CD4-positive, alpha-beta T cell treated with Interleukin-21 for 1 hour (primary cell): ENCODE results near the gene PTPRO.

Source experiments
- DNase-seq: peaks from one replicate; pipeline ENCODE4 v3.0.0-alpha.2; 2020

PTPRO gene

DNA sequence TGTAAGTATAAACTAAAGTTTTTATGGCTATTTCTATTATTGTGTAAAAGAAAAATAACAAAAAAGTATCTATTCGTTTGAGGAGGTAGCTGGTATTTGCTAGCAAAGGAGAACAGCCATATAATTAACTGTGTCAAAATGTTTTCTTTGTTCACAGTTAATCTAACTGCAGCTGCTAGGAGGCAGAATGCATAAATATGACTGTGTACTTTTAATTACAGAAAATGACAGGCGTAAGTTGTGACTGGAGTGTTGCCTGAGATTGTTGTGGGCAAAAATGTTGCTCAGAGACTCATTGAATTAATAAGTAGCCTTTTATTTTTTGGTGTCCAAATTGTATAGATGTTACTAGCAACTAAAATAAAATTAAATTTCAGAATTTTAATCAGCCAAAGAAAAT lies 33.5 kb downstream of the PTPRO start:
- no peak for DNase-seq

DNA sequence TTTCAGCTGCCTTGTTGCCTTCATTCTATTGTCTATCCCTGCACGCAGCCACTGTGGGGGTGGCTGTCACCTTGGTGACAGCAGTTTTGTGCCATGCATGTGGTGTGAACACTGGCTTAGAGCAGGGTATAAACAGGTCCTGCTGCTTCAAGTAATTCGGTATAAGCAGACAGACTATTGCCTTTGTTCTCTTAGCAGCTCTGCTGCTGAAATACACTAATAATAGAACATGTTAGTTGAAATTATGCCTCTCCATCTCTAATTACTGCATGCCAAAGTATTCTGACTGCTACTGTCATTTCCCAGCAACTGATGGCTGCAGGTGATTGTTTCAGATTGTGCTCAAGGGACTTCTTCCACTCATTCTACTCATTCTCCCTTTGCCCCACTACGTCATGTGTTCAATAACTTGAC lies 34.6 kb downstream of the PTPRO start:
- DNase-seq: no peak

DNA sequence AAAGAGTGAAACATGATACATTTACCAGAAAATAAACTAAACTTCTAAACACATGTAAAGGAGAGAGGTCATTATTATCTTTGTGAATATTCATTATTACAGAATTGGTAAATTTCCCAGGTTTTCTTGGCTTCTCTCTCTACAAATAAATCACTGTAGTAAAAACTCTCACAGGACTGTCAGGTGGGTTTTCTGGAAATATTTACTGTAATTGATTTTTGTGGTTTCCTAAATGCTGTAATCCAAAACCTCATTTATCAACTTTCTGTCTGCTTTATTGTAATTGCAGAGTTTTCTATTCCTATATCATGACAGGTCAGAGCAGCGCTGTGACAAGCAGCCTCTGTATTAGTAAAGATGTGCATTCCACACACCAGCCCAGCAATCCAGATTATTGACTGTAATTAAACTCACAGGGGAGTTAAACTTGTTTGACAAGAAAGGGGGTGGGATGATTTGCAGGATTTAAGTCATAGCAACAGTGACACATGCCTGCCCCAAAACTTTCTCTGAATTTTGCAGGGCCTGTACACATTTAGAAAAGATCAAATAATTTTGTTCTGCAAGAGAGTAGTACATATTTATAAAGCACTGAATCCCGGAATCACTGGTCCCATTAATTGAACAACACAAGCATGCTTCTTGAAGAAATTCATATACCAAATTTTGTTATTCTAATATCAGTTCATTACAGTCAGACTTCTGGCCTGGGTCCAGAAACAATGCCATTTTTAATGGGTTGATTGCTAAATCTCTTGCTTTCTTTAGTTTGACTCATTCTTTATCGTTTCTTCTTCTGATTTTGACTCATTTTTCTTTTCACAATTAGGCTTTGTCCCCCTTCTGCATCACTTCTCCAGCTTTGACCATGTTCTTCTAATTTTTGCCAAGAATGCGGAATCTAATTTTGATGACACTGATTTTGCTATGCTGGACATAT lies 42.2 kb downstream of the PTPRO start:
- DNase-seq: no peak

DNA sequence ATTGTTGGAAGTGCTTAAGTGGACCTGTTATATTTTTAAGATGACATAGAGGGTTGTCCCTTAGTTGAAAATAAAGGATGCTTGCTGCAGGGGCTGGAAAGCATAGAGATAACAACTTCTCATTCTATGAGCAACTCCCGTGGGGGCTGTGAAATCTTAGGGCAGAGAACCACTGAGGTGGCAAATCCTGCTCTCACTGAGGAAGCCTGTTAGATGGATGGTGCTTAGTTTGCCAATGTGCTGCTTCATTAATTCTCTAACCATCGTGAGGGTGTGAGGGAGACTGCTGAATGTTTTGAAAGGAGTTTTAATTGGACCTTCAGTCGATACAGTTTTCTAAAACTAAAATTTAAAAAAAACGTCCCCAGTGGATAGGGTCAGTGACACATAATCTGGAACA lies 46.5 kb downstream of the PTPRO start:
- DNase-seq: no peak

DNA sequence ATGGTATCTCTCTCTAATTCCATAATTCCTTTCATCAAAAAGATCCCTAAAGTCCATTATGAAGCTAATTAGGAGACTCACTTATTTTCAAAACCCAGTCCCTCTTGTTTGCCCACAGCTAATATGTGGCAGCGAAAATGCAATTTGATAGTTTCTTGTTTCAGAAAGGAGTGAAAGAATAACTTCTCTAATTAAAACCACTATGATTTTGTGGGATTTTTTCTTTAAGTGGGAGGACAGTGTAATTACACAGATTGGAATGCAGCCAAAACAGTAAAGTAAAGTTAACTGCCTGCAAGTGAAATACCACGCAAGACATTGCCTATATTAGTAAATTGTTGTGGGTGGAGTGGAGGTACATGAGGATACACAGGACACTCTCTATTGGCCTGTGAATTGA lies 50.0 kb downstream of the PTPRO start:
- DNase-seq: no peak

DNA sequence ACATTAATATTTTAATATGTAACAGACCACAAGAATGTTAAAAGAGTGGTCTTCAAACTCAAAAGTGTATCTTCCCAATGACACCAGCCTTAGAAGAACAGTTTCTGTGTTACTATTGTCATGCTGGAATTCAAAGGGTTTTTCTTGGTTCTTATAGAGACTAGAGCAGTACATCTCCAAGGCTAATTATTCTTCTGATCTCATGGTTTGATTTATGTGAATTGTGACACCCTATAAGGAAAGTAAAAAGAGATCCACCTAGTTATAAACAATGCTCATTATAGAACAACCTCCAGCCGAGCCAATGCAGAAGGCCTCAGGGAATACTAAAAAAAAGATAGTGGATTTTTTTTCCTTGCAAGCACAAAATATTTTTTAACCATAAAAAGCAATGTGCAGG lies 65.5 kb downstream of the PTPRO start:
- no peak for DNase-seq

DNA sequence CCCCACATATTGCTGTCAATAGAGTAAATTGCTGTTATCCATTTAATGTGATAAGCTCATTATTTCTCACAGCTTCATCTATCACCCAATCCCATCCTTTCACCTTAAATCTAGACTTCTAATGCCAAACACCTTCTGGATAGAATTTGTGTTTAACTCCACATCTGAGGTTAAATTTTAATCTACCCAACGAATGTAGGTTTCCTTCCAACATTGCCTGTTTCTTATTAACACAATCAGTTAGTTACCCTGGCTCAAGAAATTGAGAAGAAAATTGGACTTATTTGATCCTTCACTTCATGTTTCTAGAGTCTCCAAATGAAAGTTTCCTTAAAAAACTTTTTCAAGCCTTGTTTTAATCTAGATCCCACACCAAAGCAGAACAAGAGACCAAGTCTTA lies 67.3 kb downstream of the PTPRO start:
- no peak for DNase-seq

DNA sequence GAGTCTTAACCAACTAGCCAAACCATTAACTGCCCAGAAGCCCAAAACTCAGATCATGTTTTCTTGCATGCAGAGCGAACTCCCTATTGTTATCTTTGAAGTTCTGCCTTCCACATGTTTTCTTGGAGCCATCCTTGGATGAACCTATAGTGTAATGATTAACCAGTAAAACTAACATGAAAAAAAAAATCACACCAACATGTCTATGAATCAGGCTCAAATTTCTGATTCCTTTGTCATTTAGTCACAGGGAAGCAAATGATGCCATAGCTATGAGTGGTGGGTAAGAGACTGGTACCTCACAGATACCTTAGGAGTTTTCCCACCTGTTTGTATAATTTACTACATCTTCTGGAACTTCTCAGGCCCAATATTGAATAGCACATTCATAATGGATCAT lies 70.7 kb downstream of the PTPRO start:
- no peak for DNase-seq

DNA sequence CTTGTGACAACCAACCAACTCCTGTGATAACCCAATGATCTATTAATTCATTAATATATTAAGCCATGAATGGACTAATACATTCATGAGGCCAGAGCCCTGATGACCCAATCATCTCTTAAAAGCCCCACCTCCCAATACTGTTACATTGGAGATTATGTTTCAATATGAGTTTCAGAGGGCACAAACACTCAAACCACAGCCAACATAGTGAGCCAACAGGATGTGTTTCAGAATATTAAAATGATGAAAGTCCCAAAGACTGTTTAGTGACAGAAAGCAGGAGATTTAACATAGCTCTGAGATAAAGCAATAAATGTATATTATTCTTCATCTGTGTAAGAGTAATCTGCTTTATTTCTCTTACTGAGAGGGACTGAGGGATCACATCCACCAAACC lies 71.7 kb downstream of the PTPRO start:
- DNase-seq: no peak

DNA sequence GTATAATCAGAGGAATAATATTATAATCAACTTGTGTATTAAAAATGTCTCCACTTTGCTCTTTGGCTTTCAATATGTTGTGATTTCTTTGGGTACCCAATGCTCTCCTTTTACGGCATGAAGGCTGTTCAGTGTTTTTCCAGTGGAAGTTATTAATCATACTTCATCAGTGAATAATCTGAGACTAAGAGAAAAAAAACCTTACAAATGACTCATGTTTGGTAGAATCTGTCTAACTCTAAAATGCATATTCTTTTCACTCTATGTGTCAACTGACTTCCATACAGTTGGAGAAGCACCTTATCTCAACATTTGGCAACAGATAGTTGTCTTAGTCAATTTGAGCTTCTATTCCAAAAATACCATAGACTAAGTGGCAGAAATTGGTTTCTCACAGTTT lies 82.2 kb downstream of the PTPRO start:
- DNase-seq: no peak

DNA sequence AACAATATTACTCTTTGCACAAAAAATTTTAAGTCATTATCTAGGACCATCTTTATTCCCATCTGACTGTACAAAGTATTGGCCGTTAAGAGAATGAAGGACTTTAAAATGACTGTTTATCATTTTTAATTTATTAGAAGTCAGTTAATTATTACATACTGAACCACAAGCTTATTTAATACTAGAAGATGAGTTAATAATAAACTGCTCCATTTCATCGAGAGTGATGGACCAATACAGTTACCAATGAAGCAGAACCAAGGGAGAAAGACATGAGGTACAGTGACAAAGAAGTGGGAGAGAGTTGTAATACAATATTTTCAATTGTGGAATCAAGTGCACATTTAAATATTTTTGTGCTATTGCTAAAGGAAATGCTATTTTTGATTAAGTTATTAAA lies 83.3 kb downstream of the PTPRO start:
- no peak for DNase-seq

DNA sequence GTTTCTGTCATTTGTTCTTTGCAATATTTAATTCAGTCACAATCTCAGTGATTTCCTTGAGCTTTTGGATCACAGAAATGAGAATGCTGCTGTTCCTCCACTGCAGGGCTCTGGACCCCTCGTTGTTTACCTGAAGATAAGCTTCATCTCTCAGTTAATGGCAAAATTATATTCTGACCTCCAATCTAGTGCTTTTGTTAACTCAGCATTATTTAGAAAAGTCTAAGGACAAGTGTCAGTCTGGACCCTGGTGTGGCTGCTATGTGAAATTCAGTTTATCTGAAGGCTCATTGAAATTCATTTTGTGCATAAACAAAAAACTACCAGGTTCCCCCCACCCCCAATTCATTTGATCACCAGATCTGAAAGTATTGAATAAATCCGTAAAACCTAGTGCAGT lies 84.7 kb downstream of the PTPRO start:
- DNase-seq: no peak

DNA sequence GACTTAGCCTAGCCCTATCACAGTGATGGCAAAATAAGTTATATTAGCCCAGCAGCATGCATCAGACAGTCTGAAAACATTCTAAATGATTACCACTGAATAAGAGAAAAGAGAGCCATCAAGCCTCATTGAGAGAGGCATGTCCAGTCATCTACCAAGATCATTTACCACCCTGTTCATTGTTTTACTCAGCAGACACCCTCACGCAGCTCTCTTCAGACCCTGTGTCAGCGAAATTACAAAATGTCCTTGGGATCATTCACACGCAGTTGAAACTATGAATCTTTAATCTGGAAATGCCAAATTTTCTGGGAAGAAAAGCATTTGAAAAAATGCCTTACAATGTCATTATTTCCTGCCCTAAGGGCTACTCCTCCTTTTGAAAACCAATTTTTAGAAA lies 89.5 kb downstream of the PTPRO start:
- no peak for DNase-seq

DNA sequence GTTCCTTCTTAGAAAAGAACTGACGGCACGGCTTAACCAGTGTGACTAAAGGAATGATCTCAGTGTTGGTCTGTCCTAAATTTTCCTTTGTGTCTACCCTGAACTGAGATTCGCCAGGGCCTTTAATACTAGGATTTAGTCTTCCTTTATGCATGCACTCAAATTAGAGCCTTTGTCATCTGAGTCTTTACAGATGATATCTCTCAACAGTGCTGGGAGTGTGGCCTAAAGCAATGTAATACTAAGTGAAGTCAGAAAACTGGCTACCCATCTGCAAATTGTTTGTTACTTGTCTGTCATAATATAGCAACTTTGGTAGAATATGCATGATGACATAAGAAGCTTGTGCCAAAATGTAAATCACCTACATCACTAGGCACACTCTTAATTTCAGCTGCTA lies 95.4 kb downstream of the PTPRO start:
- DNase-seq: no peak

DNA sequence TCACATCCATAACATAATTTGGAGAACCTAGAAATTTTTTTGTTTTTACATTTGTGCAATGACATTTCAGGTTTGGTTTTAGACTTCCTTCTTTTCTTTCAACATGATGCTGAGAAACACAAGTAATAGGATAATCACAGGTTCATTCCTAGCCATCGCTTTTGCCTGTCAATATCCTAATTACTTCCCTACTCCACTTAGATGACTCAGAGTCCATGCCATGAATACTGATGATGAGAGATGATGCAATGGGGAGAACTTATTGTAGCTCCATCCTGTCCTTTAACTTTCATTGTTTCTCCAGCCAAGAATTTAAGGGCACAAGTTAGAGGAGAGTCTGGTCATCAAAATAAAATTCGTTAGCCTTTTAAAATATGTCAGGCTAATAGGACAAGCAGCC lies 101.3 kb downstream of the PTPRO start:
- DNase-seq: no peak

DNA sequence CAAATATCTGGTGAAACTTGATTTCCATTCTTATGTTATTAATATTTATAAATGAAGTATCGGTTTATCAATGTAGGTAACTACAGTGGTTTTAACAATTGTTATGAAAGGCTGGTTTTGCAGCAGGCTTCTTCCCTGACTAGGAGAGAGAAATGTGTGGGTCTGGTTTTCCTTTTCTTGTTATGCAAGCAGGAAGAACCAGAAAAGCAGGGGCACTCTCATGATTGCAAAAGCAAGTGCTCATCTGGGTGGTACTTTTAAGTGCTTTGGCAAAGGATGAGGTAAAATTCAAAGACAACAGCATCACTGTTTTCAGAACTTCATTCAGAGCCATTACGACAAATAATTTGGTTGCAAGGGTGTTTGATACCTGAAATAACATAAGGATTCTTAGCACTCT lies 105.6 kb downstream of the PTPRO start:
- DNase-seq: no peak

DNA sequence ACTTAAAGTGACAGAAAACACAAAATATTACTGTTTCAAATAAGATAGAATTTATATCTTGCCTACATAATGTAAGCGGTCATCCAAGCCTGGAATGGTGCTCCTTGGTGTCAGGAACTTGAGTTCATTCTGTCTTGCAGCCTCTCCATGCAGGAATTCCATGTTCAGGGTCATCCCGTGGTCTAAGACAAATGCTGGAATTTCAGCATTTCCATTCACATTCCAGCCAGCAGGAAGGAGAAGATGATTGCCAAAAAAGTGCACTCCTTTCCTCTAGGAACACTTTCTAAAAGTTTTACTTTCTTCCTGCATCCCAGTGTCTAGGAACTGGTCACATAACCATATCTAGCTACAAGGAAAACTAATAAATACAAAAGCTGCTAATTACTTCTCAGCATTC lies 106.3 kb downstream of the PTPRO start:
- no peak for DNase-seq

DNA sequence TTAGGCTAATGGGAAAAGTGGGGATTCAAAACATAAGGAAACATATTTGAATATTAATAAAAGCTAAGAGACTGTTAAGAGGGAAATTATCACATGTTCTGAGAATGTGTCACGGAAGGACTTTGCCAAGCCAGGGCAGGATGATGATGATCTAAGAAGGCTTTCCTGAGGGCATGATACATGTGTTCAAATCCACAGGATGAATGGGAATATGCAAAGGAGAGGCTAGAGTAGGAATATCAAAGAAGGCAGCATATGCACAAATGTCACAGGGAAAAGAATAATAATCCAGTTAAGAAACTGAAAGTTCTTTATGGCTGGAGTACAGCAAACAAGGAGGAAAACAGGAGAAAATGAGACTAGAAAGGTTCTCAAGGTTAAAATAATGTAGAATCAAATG lies 107.0 kb downstream of the PTPRO start:
- DNase-seq: no peak

DNA sequence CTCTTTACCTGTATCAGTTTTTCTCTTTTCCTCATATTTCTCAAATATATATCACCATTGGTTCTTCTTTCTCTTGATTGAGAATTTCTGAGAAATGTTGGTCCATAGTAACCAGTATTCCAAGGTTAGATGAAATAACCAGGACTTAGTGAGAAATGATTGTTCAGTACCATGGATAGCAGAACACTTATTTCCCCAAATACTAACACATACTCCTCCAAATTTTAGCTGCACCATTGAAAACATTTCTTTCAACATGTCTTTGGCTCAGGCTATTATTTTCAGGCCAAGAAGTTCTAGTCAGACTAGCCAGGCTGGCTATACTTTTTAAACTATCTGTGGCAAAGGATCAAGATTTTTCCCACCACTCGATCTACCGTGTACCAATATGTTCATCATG lies 113.3 kb downstream of the PTPRO start:
- no peak for DNase-seq

DNA sequence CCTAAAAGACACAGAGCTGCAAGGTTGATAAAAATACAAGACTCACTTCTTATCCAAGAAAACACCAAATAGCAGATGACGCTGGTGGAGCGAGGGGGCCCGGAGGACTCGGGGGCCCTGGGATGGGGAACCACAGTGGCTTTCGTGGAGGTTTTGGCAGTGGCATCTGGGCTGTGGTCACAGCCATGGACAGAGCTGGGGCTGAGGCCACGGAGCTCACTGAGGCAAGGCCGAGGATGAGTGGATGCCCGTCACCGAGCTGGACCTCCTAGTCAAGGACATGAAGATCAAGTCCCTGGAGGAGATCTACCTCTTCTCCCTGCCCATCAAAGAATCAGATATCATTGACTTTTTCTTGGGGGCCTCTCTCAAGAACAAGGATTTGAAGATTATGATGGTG lies 117.2 kb downstream of the PTPRO start:
- no peak for DNase-seq

DNA sequence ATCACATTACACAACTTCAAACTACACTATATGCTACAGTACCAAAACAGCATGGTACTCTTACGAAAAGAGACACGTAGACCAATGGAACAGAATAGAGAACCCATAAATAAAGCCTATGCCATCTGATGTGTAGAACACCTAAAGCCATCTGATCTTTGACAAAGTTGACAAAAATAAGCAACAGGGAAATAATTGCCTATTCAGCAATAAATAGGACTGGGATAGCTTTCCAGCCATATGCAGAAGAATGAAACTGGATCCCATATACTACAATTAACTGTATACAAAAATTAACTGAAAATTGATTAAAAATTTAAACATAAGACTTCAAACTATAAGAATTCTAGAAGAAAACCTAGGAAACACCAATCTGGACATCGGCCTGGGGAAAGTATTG lies 120.7 kb downstream of the PTPRO start:
- no peak for DNase-seq

DNA sequence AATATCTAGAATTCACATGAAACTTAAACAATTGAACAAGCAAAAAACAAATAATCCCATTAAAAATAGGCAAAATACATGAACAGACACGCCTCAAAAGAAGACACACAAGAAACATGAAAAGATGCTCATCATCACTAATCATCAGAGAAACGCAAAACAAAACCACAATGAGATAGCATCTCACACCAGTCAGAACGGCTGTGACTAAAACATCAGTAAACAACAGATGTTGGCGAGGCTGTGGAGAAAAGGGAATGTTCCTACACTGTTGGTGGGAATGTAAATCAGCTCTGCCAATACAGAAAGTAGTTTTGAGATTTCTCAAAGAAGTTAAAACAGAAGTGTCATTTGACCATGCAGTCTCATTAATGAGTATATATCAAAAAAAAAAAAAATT lies 121.3 kb downstream of the PTPRO start:
- no peak for DNase-seq

DNA sequence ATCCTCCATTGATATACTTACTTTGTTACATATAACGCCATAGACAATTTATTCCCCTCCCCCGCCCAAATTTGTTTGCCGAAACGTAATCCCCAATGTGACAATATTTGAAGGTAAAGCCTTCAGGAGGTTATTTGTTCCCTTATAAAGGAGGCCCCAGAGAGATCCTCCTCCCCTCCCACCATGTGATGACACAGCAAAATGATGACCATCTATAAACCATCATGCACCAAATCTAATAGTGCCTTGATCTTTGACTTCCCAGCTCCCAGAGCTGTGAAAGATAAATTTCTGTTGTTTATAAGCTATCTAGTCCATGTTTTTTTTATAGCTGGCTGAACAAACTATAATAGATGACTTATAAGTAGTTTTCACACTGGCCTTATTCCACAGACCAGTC lies 122.2 kb downstream of the PTPRO start:
- no peak for DNase-seq

DNA sequence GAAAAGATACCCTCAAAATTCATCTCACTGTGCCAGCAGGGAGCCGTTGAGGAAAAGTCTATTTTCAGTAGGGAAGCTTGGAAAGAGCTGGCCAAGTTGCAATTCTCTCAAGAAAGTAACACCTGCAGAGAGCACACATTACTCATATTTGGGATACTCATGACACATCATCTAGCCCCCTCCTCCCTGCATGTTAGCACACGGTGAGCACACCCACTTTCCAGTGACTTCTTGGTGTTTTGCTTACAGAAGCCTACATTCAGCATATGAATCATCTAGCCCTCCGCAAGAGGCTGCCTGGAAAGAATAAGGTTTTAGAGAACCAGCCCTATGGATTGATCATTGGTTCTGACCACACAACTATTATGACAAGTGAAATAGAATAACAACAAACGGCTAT lies 124.5 kb downstream of the PTPRO start:
- DNase-seq: no peak

DNA sequence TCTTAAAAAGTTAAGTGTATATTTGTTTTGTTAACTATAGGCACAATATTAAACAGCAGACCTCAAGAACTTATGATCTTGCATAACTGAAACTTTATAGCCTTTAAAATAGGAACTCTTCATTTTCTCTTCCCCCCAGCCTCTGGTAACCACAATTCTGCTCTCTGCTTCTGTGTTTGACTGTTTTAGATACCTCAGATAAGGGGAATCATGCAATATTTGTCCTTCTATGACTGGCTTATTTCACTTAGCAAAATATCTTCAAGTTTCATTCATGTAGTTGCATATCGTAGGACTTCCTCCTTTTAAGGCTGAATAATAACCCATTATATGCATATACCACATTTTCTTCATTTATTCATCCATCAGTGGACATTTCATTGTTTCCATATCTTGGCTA lies 131.3 kb downstream of the PTPRO start:
- DNase-seq: no peak
